GM18951 (cell line): ENCODE results near the gene CNTNAP2.

ENCODE experiments used
- POLR2A ChIP-seq: IDR thresholded peaks from 4 replicates; pipeline ENCODE4 v1.6.1; 2011; ENCODE audit warnings: mild to moderate bottlenecking; ENCODE audit not compliant: insufficient read length, insufficient read depth; ENCODE audit errors: extremely low read depth
- in situ Hi-C: fragments of 300-500 bp; cut with MboI; formaldehyde crosslinking; loops from one replicate; pipeline ENCODE4 v1.12.0; 2022; ENCODE audit warnings: low sequenced_read_pairs, mixed read lengths, inconsistent platforms; ENCODE audit not compliant: unreplicated experiment

CNTNAP2 gene

GRCh38 chr7:148468700-148469098 lies 2352.1 kb downstream of the CNTNAP2 start:
- TF ChIP-seq POLR2A, result no peak
- in situ Hi-C loops, result no loop called here
